Hepatocyte (in vitro differentiated cells): Measurements from ENCODE around the gene NUDT4. TPM values are rescaled to one million over a fixed set of nuclear protein-coding genes. Genes with fewer than 3 reads are reported as not detected.

Source experiments
- DNase-seq: peaks from one replicate; pipeline ENCODE4 v3.0.0-alpha.2; 2016; ENCODE audit warnings: low spot score
- H2AFZ ChIP-seq: fragments of 200-600 bp; sonication (generic); 2 replicates; pipeline ENCODE4 v1.6.0; 2016; ENCODE audit warnings: antibody characterized with exemption, mild to moderate bottlenecking
- H3K27ac ChIP-seq: fragments of 200-600 bp; sonication (generic); 2 replicates; pipeline ENCODE4 v1.5.1; 2016; ENCODE audit warnings: mild to moderate bottlenecking
- H3K27me3 ChIP-seq: fragments of 200-600 bp; sonication (generic); 2 replicates; pipeline ENCODE4 v1.6.1; 2016
- H3K36me3 ChIP-seq: fragments of 200-600 bp; sonication (generic); replicated peaks from 2 replicates; pipeline ENCODE4 v1.5.1; 2016; ENCODE audit warnings: low read depth; ENCODE audit not compliant: insufficient read depth
- H3K4me1 ChIP-seq: fragments of 200-600 bp; sonication (generic); 2 replicates; pipeline ENCODE4 v1.5.1; 2016; ENCODE audit warnings: mild to moderate bottlenecking, moderate library complexity; ENCODE audit not compliant: insufficient read depth
- H3K4me2 ChIP-seq: fragments of 200-600 bp; sonication (generic); 2 replicates; pipeline ENCODE4 v1.6.0; 2016
- H3K4me3 ChIP-seq: fragments of 200-600 bp; sonication (generic); 2 replicates; pipeline ENCODE4 v1.5.1; 2016; ENCODE audit warnings: mild to moderate bottlenecking
- H3K79me2 ChIP-seq: fragments of 200-600 bp; sonication (generic); 2 replicates; pipeline ENCODE4 v1.6.0; 2017; ENCODE audit warnings: mild to moderate bottlenecking
- H3K9me2 ChIP-seq: fragments of 200-600 bp; sonication (generic); replicated peaks from 2 replicates; pipeline ENCODE4 v1.6.0; 2017; ENCODE audit warnings: mild to moderate bottlenecking; ENCODE audit not compliant: insufficient read depth
- H3K9me3 ChIP-seq: fragments of 200-600 bp; sonication (generic); 2 replicates; pipeline ENCODE4 v1.5.1; 2016; ENCODE audit warnings: low read depth, mild to moderate bottlenecking
- H4K20me1 ChIP-seq: fragments of 200-600 bp; sonication (generic); 2 replicates; pipeline ENCODE4 v1.6.0; 2016; ENCODE audit warnings: mild to moderate bottlenecking; ENCODE audit not compliant: insufficient read depth, poor library complexity, severe bottlenecking
- CTCF ChIP-seq: fragments of 200-600 bp; sonication (generic); IDR thresholded peaks from 2 replicates; pipeline ENCODE4 v1.5.1; 2016; ENCODE audit warnings: antibody characterized with exemption, mild to moderate bottlenecking; ENCODE audit not compliant: poor library complexity
- EZH2 ChIP-seq: fragments of 200-600 bp; sonication (generic); IDR thresholded peaks from 2 replicates; pipeline ENCODE4 v1.6.1; 2016; ENCODE audit warnings: antibody characterized with exemption, mild to moderate bottlenecking, borderline replicate concordance
- EZH2phosphoT487 ChIP-seq: fragments of 200-600 bp; sonication (generic); IDR thresholded peaks from one replicate; pipeline ENCODE4 v1.6.1; 2018; ENCODE audit warnings: antibody characterized with exemption, mild to moderate bottlenecking, low read depth, moderate library complexity; ENCODE audit not compliant: unreplicated experiment, severe bottlenecking
- WGBS: methylation state at CpG from one replicate; pipeline ENCODE4 v1.1.6; 2016; ENCODE audit warnings: low lambda C conversion rate; ENCODE audit errors: missing lambda C conversion rate; 5-methylcytosine and 5-hydroxymethylcytosine counted together
- polyA plus RNA-seq: library from polyadenylated mRNA; unstranded; fragments of >200 nt; fragmentation: Nextera tagmentation; extraction: Ambion mirVana; gene quantifications from 2 replicates; pipeline ENCODE4 v1.2.1, GENCODE V29; 2016
- total RNA-seq: library from RNA; depleted of rRNA; stranded (reverse); fragments of >200 nt; gene quantifications from 2 replicates; pipeline ENCODE4 v1.2.3, GENCODE V29; 2014

NUDT4 gene
- total and polyA plus RNA-seq, 2 experiments from 2014 or later = 151 to 243 TPM

GRCh38 chr12:93379326-93379980 lies 1.7 kb downstream of the NUDT4 start:
- H2AFZ ChIP-seq = no peak overlapping the region
- H3K79me2 ChIP-seq = peaks cover 86% of the 10 kb centered on the region
- no peaks in the 10 kb centered on the region for H3K27me3 ChIP-seq
- no peaks in the 10 kb centered on the region for H3K9me3 ChIP-seq
- 2% methylated on average over 8 of the region's 8 CpGs for WGBS
- H4K20me1 ChIP-seq = peaks cover 59% of the 10 kb centered on the region
- TF ChIP-seq EZH2phosphoT487 (no peak), CTCF (no peak), EZH2 (no peak)
- H3K4me2 ChIP-seq = peak overlapping the region; percentile 75
- H3K36me3 ChIP-seq = no peaks in the 10 kb centered on the region
- DNase-seq = no peak
- no peaks in the 10 kb centered on the region for H3K9me2 ChIP-seq
- H3K27ac ChIP-seq = peak overlapping the region; percentile 94
- peaks cover 12% of the 10 kb centered on the region for H3K4me1 ChIP-seq
- H3K4me3 ChIP-seq = peak overlapping the region; percentile 69

DNA sequence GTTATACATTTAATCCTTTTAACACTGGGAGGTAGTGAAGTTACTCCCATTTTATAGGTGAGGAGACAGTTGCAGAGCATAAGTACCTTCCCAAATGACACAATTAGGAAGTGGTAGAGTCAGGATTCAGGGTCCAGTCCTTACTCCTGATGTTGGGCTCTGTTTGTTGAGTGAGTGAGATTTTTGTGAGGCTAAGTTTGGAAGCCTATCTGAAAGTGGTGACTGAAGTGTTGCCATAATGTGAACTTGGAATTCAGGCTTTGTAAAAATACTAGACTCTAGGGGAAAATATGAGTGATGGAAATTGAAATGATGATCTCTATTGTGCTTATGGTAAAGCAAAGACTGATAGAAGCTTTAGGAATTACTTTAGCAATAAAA lies 2.2 kb downstream of the NUDT4 start:
- Histone ChIP-seq H3K27me3 (no peaks in the 10 kb centered on the region), H3K9me3 (no peaks in the 10 kb centered on the region), H3K27ac (peak overlapping the region; percentile 94), H3K4me1 (peaks cover 7% of the 10 kb centered on the region), H2AFZ (no peak overlapping the region), H3K36me3 (no peaks in the 10 kb centered on the region), H3K79me2 (peaks cover 86% of the 10 kb centered on the region), H3K4me2 (peak overlapping the region; percentile 75), H4K20me1 (peaks cover 64% of the 10 kb centered on the region), H3K9me2 (no peaks in the 10 kb centered on the region), H3K4me3 (peak overlapping the region; percentile 69)
- TF ChIP-seq EZH2phosphoT487 = no peak
- TF ChIP-seq EZH2 = no peak
- no peak for TF ChIP-seq CTCF
- no peak for DNase-seq

DNA sequence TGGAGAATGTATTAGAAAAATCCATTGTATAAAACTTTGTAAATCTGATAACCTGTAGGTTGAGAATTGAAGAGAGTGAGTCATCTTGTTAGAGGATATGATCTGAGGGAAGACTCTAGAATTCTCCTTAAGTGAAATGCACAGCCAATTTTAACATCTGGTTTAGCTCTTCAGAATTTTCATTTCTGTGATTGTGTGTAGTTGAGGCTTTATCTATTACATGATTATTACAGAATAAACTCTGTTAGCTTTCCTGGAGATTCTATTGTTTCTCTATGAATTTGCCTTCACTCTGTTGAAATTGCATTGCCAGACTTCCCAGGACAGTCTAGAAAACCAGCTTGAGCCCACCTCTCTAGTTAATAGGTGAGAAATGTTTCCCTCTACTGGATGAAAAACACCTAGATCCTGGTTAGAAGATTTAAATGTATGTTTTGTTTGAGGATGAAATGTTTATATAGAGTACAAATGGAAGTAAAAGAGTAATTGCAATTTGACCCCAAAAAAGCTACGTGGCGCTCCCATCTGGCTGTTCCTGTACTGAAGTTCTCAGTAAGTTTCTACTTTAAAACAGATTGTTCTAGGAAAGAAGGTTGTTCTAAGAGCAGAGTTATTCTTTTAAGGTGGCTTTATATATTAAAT lies 2.9 kb downstream of the NUDT4 start:
- Histone ChIP-seq H3K9me3 (no peaks in the 10 kb centered on the region), H3K4me2 (peak overlapping the region; percentile 75), H3K4me1 (peaks cover 6% of the 10 kb centered on the region), H4K20me1 (peaks cover 71% of the 10 kb centered on the region), H2AFZ (no peak overlapping the region), H3K79me2 (peaks cover 88% of the 10 kb centered on the region), H3K36me3 (no peaks in the 10 kb centered on the region), H3K9me2 (no peaks in the 10 kb centered on the region), H3K27me3 (no peaks in the 10 kb centered on the region), H3K4me3 (peak overlapping the region; percentile 69), H3K27ac (peak overlapping the region; percentile 94)
- no peak for TF ChIP-seq EZH2
- TF ChIP-seq CTCF = peak; percentile 58
- no peak for TF ChIP-seq EZH2phosphoT487
- 10% methylated on average over 2 of the region's 2 CpGs for WGBS
- DNase-seq = peak; percentile 40
